Endothelial cell of hepatic sinusoid (primary cell): Measurements from ENCODE around the gene SPSB1.
"Not testable (repeated sequence)": the region's sequence is repeated elsewhere in the genome, so short reads cannot be mapped to it uniquely, and the experiment has no call there.

ENCODE experiments used
- in situ Hi-C: cut with HindIII; loops from 2 replicates; pipeline ENCODE4 v1.10.0; 2017; ENCODE audit warnings: low sequenced_read_pairs

The SPSB1 gene

DNA sequence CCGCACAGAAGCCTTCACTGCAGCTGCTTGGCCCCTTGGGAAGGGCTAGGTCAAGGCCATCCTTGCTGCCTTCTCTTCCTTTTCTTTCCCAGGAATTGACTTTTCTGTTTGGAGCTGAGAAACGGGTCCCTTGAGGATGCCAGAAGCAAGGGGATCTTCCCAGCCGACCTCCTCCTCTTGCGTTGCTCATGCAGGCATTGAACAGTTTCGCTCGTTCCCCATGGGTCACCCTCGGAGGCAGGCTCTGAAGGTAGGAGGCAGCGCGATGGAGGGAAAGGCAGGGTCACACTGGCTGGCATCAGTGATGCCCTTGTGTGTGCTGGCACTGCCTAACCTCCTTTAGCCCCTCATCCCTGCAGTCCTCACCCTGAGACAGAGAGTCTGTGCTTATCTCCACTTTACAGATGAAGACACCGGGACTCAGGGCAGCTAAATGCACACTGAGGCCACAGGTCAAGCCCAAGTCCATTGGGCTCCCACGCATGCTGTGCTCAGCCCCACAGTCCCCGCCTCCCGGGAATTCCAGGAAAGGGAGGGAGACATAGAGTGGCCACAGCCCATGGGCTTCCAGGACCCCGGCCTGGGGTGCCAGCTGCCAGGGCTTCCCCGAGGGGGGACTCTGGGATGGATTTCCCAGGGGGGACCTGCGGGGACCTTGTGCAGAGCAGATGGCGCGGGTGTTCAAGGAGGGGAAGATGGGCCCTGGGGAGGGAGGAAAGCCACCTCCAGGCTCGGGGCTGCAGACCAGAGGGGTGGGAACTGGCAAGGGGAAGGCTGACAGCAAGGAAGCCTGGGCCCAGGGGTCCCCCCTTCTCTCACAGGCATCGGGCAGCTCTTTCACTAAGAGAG, 90.2 kb downstream of the SPSB1 start:
- in situ Hi-C loops = no loop called here

DNA sequence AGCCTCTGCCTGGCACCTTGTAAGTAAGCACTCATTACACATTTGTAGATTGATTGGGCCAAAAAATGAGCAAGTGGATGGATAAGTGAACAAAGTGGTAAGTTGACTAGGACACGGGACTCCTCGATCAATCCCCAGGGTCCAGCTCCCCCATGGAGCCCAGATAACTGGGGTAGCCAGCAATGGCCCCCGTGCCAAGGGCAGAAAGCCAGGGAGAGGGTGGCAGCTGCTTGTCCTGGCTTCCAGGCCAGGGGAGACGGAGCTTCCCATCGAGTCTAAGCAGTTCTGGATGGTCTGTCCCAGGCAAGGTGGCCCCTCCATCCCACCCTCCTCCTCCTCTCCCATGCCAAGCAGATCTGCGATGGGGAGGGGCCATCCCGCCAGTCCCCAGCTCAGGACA, 91.4 kb downstream of the SPSB1 start:
- in situ Hi-C loops = no loop called here

DNA sequence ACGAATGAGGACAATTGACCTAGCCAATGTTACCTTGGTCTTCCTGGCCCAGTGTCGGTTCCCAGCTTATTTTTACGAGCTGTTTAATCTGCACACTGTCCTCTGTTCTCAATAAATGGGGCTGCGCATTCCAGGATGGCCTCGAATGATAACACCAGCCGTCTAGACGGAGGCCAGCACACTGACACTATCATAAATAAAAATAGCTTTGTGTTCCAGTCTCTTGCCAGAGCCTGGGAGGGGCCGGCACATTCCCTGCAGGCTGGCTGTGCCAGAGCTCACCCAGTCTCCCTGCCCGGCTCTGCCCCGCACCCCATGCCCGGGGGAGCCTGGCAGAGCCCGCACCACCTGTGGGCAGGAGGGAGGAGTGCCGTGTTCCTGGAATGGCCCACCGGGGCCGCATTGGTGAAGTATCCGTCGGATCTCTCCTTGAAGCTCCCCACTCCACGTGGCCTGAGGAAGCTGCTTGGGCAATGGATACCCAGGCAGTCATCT, 92.1 kb downstream of the SPSB1 start:
- in situ Hi-C loops = no loop called here

DNA sequence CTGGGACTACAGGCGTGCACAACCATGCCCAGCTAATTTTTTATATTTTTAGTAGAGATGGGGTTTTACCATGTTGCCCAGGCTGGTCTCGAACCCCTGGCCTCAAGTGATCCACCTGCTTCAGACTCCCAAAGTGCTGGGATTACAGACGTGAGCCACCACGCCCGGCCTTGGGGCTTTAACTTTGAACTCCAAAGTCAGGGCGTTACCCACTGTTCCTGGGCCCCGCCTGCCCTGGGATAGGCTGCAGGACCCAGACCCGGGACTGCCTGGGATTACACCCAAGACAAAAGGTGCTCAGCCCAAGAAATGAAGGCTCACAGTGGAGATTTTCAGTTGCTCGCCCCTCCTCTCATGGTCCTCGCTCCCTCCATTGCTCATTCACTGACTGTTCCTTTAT, 92.7 kb downstream of the SPSB1 start:
- in situ Hi-C loops = not testable (repeated sequence)

DNA sequence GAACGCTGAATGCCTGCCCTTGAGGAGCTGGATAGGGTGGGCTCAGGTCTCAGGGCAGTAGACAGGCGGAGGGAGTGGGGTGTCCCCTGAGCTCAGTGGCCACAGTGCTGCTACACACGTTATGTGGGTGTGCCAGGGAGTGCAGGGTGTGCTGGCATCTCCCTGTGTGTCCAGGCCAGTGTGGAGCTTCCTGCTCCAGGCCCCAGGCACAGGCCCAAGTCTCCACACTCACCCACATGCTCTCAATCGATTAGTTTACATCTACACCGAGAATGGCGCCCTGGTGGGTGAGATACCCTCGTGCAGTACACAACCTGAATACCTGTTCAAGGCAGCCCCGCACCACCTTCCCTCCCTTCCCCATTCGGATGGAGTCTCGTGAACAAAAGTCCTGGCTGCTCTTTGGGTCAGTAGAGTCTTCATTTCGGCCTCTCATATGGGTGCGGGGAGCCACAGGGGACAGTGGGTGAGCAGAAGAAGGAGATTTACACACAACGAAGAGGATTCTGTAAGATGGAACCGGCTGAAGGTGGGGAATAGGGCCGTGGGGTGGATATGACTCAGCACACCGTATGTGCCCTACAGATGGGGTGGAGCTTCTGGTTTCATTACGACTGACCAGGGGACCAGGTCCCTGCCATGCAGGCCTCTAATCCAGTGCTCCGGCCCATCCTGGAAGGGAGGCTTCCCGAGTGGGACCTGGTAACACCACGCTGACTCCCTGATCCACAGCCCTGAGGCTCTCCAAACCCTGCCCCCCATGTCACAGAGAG, 93.3 kb downstream of the SPSB1 start:
- in situ Hi-C loops = no loop called here

DNA sequence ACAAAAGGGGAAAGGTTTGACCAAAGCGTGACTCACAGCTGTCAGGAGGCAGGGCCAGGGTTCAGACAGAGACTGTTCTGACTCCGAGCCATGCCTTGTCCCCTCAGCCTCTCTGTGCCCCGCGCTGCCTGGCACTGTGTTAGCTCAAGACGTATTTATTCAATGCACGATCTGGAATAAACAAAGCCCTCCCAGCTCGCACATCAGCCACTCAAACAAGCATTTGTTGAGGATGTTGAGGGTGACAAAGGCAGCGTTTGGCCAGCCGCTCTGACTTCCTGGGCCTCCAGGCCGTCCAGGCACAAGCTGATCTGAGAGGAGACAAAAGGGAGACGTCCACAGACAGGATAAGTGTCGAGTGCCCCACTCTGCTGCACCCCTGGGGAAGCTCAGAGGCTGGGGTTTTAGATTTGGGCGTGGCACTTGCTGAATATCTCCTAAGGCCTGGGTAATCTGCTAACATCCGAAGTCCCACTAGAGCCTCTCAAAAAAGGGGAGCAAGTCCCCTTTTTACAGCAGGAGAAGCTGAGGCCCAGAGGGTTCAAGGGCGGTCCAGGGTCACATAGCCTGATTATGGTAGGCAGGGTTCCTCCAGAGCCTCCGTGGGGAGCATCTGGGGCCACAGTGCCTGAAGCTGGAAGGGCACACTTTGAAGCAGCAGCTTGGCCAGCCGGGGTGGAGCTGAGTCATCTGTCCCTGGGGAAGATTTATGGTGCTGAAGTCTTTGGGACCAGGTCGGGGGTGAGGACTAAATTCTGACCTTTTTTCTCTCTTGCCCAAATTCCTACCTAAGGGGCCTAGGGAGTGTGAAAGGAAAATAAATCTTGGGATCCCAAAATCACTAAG, 95.9 kb downstream of the SPSB1 start:
- in situ Hi-C loops = no loop called here

DNA sequence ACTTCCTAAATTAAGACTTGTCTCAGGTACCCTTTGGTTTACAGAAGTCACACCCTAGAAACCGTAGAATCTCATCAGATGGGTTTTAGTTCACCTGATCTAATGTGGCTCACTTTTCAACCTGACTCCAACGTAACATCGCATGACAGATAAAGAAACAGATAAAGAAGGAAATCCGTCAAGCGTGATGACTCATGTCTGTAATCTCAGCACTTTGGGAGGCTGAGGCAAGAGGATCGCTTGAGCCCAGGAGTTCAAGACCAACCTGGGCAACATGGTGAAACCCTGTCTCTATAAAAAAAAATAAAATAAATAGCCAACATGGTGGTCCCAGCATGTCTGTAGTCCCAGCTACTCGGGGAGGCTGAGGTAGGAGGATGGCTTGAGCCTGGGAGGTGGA, 97.3 kb downstream of the SPSB1 start:
- in situ Hi-C loops = no loop called here

DNA sequence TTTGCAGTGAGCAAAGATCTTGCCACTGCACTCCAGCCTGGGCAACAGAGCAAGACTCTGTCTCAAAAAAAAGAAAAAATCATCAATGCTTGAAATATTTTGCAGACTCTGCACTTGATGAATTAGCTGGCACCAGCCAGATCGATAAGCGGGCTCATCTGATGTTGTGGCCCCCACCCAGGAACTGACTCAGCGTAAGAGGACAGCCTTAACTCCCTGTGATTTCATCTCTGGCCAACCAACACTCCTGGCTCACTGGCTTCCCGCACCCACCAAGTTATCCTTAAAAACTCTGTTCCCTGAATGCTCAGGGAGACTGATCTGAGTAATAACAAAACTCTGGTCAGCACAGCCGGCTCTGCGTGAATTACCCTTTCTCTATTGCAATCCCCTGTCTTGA, 98.9 kb downstream of the SPSB1 start:
- in situ Hi-C loops = no loop called here

DNA sequence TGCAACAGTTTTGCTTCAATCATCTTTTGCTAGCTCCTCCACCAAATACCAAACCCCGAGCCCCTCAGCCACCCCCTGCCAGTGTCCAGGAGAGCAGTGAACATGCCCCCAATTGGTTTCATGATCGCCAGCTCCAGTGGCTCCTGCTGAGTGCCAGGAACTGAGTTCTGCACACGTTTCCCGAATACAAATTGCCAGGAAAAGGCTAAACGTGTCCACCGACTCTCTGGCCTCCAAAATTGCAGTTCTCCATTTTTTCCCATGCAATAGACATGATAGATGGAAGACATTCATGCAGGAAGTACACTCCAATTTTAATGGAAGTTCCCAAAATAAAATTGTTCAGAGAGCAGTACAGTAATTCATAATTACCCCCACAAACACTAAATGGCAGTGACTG, 101.3 kb downstream of the SPSB1 start:
- in situ Hi-C loops = no loop called here

DNA sequence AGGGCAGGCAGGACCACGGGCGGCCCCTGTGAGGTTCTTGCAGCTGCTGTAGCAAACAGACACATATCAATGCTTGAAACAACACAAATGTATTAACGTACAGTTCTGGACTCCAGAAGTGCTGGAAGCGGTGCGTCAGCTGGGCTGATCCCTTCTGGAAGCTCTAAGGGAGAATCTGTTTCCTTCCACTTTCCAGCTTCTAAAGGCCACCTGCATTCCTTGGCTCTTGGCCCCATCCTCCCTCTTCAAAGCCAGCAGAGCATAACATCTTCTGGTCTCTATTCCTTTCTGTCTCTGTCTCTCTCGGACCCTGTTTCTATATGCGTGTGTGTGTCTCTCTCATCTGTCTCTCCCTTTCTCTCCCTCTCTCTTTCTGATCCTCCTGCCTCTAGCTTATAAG, 102.3 kb downstream of the SPSB1 start:
- in situ Hi-C loops = no loop called here

DNA sequence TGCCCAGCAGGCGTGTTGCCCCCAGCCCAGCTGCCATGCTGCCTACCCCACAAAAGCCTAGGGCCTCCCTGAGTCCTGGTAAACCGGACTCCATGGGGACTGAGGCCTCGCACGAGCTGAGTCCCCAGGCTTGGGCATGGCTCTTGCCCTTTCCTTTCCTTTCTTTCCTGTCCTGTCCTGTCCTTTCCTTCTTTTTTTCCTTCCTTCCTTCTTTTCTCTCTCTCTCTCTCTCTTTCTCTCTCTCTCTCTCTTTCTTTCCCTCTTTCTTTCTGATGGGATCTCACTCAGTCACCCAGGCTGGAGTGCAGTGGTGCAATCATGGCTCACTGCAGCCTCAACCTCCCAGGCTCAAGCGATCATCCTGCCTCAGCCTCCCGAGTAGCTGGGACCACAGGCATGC, 104.4 kb downstream of the SPSB1 start:
- in situ Hi-C loops = no loop called here

DNA sequence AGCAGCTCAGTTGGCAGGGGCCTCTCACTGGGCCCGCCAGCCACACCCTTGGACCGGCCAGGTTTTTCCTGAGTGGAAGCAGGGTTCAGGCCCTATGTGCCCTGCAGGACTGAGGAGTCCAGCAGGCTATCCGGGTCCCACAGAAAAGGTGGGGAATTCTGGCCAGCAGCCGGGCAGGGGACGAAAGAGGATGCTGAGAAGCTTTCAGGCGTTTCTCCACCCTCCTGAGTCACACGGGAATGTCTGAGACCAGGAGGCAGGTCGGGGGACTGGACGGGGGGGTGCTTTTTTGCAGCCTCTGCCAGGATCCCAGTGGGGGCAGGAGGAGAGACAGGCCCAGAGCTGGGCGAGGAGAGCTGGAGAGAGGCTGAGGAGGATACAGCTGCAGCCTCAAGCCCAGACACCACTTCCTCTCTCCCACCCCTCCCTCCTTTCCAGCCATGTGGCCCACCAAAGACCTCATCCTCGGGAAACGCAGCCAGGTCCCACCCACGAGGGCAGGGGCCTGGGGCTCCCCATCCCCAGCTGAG, 105.4 kb downstream of the SPSB1 start:
- in situ Hi-C loops = no loop called here

DNA sequence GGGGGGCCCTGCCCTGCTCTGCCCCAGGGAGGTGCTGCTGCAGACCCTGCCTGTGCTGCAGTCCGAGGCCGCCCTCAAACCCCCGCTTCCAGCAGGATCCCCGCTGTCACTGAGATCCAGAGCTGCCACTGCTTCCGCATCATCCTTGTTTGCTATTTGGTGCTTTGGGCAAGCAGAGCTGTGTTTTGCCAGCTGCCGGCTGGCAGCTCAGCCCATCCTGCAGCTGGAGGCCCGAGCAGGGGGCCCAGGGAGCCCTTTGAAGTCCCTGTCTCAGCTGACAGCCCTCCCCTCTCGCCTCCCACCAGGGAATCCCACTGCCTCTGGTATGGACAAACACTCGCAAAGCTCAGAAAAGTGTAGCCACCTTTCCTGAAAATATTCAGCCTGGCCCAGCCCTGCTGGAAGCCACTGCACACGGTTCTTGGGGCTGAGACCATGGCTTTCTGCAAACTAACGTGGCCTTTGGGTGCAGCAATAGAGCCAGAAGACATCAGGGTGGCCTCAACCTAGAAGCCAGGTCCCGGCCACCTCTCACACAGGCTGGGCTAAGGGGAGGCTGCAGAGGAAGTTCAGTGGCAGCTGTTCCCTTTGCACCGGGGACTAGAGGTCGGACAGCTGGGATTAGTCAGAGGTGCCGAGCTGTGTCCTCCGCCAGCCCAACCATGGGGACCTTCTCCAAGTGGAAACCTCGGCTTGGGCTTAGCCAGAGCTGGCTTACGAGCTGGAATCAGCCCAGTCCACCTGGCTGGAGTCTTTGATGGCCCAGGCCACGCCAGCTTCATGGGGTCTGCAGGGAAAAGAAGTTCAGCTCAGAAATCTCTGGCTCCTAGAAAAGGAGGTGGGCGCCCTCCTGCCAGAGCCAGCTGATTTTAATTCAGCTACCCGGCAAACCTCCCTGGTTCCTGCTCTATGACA, 107.1 kb downstream of the SPSB1 start:
- in situ Hi-C loops = no loop called here

DNA sequence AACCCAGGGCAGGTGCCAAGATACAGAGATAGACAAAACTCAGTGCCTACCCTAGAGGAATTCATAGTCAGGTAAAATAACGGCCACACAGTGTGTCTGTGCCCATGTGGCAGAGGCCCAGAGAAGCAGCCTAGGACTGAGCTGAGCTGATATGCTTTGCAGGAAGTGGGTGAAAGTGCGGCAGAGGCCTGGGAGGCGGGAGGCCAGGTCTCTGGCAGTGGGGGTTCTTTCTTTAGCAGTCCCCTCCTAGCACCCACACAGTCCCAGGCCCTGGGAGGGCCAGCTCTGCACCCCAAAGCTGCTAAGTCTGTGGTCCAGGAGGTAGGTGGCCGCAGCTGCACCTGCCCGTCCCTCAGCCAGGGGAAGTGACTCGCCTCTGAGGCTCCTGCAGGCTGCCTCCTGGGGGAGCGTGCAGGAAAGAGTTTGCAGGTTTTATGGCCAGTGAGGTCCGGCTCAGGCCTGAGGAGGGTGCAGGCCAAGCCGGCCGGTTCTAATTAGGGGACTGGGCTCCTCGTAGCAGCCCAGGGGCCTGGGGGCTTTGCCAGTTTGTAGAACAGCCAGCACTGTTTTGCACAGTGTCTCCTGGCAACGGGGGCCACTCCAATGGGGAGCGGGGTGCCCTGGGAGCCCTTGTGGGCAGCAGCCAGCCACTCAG, 107.9 kb downstream of the SPSB1 start:
- in situ Hi-C loops = no loop called here

DNA sequence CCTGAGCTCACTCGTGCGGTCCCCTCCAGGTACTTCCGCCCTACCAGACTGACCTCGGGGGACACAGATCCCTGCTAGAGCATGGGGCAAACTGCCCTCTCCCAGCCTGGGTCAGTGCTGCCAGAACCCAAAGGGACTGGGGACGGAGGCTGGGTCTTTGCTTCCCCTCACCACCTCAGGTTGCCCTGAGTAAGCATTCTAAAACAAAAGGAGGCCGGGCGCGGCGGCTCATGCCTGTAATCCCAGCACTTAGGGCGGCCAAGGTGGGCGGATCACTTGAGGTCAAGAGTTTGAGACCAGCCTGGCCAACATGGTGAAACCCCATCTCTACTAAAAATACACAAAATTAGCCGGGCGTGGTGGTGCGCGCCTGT, 108.4 kb downstream of the SPSB1 start:
- in situ Hi-C loops = no loop called here

DNA sequence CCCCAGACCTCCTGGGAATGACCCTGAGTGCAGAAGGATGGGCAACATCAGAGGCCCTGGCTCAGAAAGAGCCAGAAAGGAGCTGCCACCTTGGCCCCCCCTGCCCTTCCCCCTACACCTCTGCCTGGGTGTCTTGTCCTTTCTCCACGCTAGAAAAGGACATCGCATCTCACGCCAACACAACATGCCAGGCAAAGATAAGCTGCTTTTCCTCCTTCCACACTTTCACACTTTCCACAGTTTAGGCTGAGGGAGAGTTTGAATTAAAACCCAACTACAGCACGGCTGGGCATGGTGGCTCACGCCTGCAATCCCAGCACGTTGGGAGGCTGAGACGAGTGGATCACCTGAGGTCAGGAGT, 109.5 kb downstream of the SPSB1 start:
- in situ Hi-C loops = no loop called here

DNA sequence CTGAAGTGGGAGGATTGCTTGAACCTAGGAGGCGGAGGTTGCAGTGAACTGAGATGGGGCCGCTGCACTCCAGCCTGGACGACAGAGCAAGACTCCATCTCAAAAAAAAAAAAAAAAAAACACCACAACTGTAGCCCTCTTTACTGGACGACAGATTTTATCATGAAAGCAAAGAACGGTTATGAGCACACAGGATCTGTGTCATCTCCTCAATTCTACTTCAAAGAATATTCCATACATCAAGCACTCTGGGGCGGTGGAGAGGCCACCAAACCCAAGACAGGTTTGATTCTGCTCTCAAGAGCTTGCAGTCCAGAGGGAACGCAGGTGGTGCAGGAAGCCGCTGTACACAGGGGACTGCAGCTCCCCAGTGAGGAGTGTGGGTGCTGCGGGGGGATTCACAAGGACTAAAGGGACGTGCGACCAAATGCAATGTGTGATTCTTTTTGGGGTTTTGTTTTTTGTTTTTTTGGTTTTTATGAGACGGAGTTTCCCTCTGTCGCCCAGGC, 110.1 kb downstream of the SPSB1 start:
- in situ Hi-C loops = no loop called here

DNA sequence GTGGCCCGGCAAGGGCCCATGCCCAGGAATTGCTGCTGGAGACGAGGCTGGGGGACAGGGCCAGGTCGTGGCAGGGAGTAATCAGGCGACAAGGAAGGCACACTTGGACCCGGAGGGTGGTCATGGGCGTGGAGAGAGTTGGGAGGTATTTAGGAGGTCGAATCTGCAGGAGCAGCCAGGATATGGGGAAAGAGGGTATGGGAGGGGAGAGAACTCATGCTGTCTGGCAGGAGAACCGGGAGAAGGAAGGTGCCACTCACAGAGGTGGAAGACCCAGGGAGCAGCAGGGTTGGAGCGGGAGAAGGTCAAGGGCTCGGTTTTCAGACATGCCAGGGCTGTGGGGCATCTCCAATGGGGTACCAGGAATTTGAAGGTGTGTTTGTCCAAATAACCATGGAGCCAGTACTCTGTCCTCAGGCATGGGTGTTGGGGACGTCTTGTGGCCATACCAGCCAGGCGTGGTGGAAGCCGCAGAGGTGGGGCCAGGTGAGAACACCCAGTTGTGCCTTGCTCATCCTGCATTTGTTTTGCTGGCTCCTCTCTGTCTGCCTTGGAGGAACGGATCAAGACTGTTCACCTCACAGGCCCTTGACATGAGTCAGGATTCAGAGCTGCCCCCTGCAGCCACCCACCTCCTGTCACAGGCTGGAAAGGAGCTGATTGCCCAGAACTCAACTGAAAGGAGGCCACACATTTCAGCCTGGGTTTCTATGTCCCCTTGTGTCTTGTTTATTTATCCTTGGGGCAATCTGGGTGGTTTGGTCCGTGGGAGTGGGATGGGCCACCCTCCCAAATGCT, 111.6 kb downstream of the SPSB1 start:
- in situ Hi-C loops = no loop called here

DNA sequence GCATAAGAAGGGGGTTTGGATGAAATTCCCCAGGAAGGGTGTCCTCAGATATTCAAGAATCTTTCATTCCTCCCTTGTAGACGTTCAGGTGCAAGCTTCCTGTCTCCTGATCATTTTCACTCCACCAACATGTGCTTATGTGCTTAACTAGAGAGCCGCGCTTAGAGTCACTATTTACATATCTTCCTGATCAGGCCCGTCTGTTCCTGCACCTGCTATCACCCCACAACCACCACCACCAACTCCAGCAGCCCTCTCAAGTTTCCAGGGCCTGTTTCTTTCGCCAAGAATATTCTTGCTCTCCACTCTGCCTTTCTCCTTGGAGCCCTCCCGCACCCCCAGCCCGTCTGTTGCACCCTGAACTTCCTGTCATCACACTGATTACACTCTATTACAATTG, 113.4 kb downstream of the SPSB1 start:
- in situ Hi-C loops = no loop called here
